Body of pancreas (tissue), 4 donors: Measurements from ENCODE around the gene ALG11.

Experiments
- CTCF ChIP-seq, 7 experiments: fragments of 450-650 bp in 4 of 7; fragments of 200-600 bp in 3 of 7; sonication (generic) in 3 of 7; IDR thresholded peaks; one replicate each; pipeline ENCODE4 v1.5.1; 2016 to 2019; ENCODE audit warnings: antibody characterized with exemption in 7 of 7
- POLR2A ChIP-seq, 3 donors: fragments of 450-650 bp; IDR thresholded peaks; one replicate each; pipeline ENCODE4 v1.6.1; 2016; ENCODE audit warnings: antibody characterized with exemption in 3 of 3, mild to moderate bottlenecking in 2 of 3

- TF ChIP-seq CTCF (IDR thresholded peaks at IDR 0.05) (no peak), POLR2A (IDR thresholded peaks at IDR 0.05) (no peak)
These were observed 20.8 kb downstream of the ALG11 start for GRCh38 chr13:52033039-52033438.
